ENCODE results near the gene BAIAP3. TPM values are rescaled to one million over a fixed set of nuclear protein-coding genes. Genes with fewer than 3 reads are reported as not detected.

The BAIAP3 gene
- total and polyA plus RNA-seq, 10 of the 15 experiments (the other 5 are each of a cell fraction or from before 2014, with no cell fraction given), result 0.03 to 0.56 (median 0.17) TPM; not detected in 3

GRCh38 chr16:1366712-1367299 lies 33.4 kb downstream of the BAIAP3 start:
- TF ChIP-seq, protein P1, sequence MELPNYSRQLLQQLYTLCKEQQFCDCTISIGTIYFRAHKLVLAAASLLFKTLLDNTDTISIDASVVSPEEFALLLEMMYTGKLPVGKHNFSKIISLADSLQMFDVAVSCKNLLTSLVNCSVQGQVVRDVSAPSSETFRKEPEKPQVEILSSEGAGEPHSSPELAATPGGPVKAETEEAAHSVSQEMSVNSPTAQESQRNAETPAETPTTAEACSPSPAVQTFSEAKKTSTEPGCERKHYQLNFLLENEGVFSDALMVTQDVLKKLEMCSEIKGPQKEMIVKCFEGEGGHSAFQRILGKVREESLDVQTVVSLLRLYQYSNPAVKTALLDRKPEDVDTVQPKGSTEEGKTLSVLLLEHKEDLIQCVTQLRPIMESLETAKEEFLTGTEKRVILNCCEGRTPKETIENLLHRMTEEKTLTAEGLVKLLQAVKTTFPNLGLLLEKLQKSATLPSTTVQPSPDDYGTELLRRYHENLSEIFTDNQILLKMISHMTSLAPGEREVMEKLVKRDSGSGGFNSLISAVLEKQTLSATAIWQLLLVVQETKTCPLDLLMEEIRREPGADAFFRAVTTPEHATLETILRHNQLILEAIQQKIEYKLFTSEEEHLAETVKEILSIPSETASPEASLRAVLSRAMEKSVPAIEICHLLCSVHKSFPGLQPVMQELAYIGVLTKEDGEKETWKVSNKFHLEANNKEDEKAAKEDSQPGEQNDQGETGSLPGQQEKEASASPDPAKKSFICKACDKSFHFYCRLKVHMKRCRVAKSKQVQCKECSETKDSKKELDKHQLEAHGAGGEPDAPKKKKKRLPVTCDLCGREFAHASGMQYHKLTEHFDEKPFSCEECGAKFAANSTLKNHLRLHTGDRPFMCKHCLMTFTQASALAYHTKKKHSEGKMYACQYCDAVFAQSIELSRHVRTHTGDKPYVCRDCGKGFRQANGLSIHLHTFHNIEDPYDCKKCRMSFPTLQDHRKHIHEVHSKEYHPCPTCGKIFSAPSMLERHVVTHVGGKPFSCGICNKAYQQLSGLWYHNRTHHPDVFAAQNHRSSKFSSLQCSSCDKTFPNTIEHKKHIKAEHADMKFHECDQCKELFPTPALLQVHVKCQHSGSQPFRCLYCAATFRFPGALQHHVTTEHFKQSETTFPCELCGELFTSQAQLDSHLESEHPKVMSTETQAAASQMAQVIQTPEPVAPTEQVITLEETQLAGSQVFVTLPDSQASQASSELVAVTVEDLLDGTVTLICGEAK (IDR thresholded peaks at IDR 0.05; ENCODE audit: borderline replicate concordance), result no peak
- TF ChIP-seq BMI1 (IDR thresholded peaks at IDR 0.05; ENCODE audit: borderline replicate concordance), result no peak
- no peaks in the 10 kb centered on the region for H3K27me3 ChIP-seq (replicated peaks in 1 of 2; ENCODE audit: control insufficient read depth in 2 of 2, insufficient read depth in 2 of 2, low read length in 1 of 2)
- no peaks in the 10 kb centered on the region for H4K20me1 ChIP-seq (ENCODE audit: control insufficient read depth, insufficient read depth)
- no peaks in the 10 kb centered on the region for H3K9me3 ChIP-seq (replicated peaks; ENCODE audit: control insufficient read depth, insufficient read depth, low read length)
- ChIA-PET RAD21 (ENCODE audit: unreplicated experiment) (no interaction called here), SMC1A (ENCODE audit: uncharacterized antibody, unreplicated experiment) (no interaction called here), POLR2A (interaction anchor here (0.6 kb wide), 1 partner anchor 1222 kb away, joined by 3 read pairs; no protein-coding TSS in a partner anchor), CTCF (interaction anchor here (2.7 kb wide), 1 partner anchor 46 kb away, joined by 11 read pairs; no protein-coding TSS in a partner anchor)
- ATAC-seq, result no peak
- no peak overlapping the region for H3K27ac ChIP-seq (ENCODE audit: control insufficient read depth, insufficient read depth)
- H3K4me1 ChIP-seq (ENCODE audit: control insufficient read depth, insufficient read depth, low read length), result no peaks in the 10 kb centered on the region
- FAIRE-seq, result no peak
- no peak overlapping the region for H3K4me2 ChIP-seq (ENCODE audit: control insufficient read depth, insufficient read depth)
- WGBS (ENCODE audit: insufficient coverage, insufficient replicate concordance, low lambda C conversion rate, missing lambda C conversion rate), result 91% methylated on average over 20 of the region's 24 CpGs
- in situ Hi-C loops (cut with MboI), result no loop called here
- DNase-seq (ENCODE audit: low read depth, low spot score), result no peak
- BruUV-seq (replicated peaks), result no TSS peak
- H2AFZ ChIP-seq (ENCODE audit: control insufficient read depth, low read depth, low read length), result no peak overlapping the region
- no peaks in the 10 kb centered on the region for H3K79me2 ChIP-seq (ENCODE audit: control insufficient read depth, insufficient read depth, low read length)
- no peak overlapping the region for H3K9ac ChIP-seq (ENCODE audit: control insufficient read depth, insufficient read depth, low read length)
- H3K4me3 ChIP-seq, result no peak overlapping the region
- intact Hi-C loops (cut with micrococcal nuclease; ENCODE audit: unreplicated experiment), result no loop called here
- peaks cover 16 to 30% of the 10 kb centered on the region in 2 experiments for H3K36me3 ChIP-seq (ENCODE audit: control insufficient read depth in 2 of 2, insufficient read depth in 2 of 2, low read length in 1 of 2)
